Measurements from ENCODE around the gene CA6. TPM values are rescaled to one million over a fixed set of nuclear protein-coding genes. Genes with fewer than 3 reads are reported as not detected.
"Not testable (repeated sequence)": the region's sequence is repeated elsewhere in the genome, so short reads cannot be mapped to it uniquely, and the experiment has no call there.

CA6 gene
- total RNA-seq, 2 experiments from 2014 or later, result not detected

GRCh38 chr1:8963963-8964362, 18.3 kb downstream of the CA6 start:
- Histone ChIP-seq H3K4me3 (ENCODE audit: low read depth, low read length, poor library complexity, severe bottlenecking) (no peak overlapping the region), H3K4me2 (ENCODE audit: low read length) (no peak overlapping the region), H3K9me3 (ENCODE audit: low read length) (no peaks in the 10 kb centered on the region), H4K20me1 (ENCODE audit: insufficient read depth, low read length) (no peaks in the 10 kb centered on the region), H3K4me1 (ENCODE audit: insufficient read depth, low read length, poor library complexity, severe bottlenecking) (peaks cover 12% of the 10 kb centered on the region), H3K79me2 (ENCODE audit: insufficient read depth, low read depth, low read length) (no peaks in the 10 kb centered on the region), H3K27ac (ENCODE audit: low read depth, low read length, poor library complexity, severe bottlenecking) (no peak overlapping the region), H3K36me3 (ENCODE audit: insufficient read depth, low read length) (no peaks in the 10 kb centered on the region), H2AFZ (ENCODE audit: low read length) (no peak overlapping the region), H3K9me2 (ENCODE audit: insufficient read depth, low read length) (no peaks in the 10 kb centered on the region)
- intact Hi-C loops (cut with micrococcal nuclease; ENCODE audit: unreplicated experiment), result loop anchor here (1.0 kb wide), 2 partner anchors 24 to 41 kb away; no protein-coding TSS in a partner anchor
- DNase-seq (ENCODE audit: low spot score), result no peak
- no TSS peak for BruUV-seq (replicated peaks)
- TF ChIP-seq EZH2phosphoT487 (IDR thresholded peaks at IDR 0.05; ENCODE audit: borderline replicate concordance, low read depth, low read length) (no peak), CTCF (conservative IDR thresholded peaks at IDR 0.05; ENCODE audit: low read length) (no peak)
- ChIA-PET CTCF (ENCODE audit: unreplicated experiment) (interaction anchor here (1.4 to 1.5 kb wide), 2 partner anchors 25 to 41 kb away, joined by 8 read pairs; no protein-coding TSS in a partner anchor), POLR2A (no interaction called here)

GRCh38 chr1:8965121-8965820, 19.6 kb downstream of the CA6 start:
- CTCF ChIA-PET (ENCODE audit: unreplicated experiment), result no interaction called here
- Histone ChIP-seq H3K27ac (ENCODE audit: low read depth, low read length, poor library complexity, severe bottlenecking) (no peak overlapping the region), H3K9me3 (ENCODE audit: low read length) (no peaks in the 10 kb centered on the region), H3K4me1 (ENCODE audit: insufficient read depth, low read length, poor library complexity, severe bottlenecking) (peaks cover 12% of the 10 kb centered on the region), H2AFZ (ENCODE audit: low read length) (no peak overlapping the region), H3K4me3 (ENCODE audit: low read depth, low read length, poor library complexity, severe bottlenecking) (no peak overlapping the region), H3K36me3 (ENCODE audit: insufficient read depth, low read length) (no peaks in the 10 kb centered on the region), H3K79me2 (ENCODE audit: insufficient read depth, low read depth, low read length) (no peaks in the 10 kb centered on the region), H3K9me2 (ENCODE audit: insufficient read depth, low read length) (no peaks in the 10 kb centered on the region), H3K4me2 (ENCODE audit: low read length) (no peak overlapping the region), H4K20me1 (ENCODE audit: insufficient read depth, low read length) (no peaks in the 10 kb centered on the region)
- DNase-seq (ENCODE audit: low spot score), result no peak
- no TSS peak for BruUV-seq (replicated peaks)
- POLR2A ChIA-PET, result no interaction called here
- intact Hi-C loops (cut with micrococcal nuclease; ENCODE audit: unreplicated experiment), result no loop called here
- TF ChIP-seq CTCF (conservative IDR thresholded peaks at IDR 0.05; ENCODE audit: low read length) (no peak), EZH2phosphoT487 (IDR thresholded peaks at IDR 0.05; ENCODE audit: borderline replicate concordance, low read depth, low read length) (no peak)

GRCh38 chr1:8966606-8967005, 20.9 kb downstream of the CA6 start:
- H3K36me3 ChIP-seq (ENCODE audit: insufficient read depth, low read length), result no peaks in the 10 kb centered on the region
- H3K9me2 ChIP-seq (ENCODE audit: insufficient read depth, low read length), result no peaks in the 10 kb centered on the region
- intact Hi-C loops (cut with micrococcal nuclease; ENCODE audit: unreplicated experiment), result no loop called here
- no peak overlapping the region for H3K4me2 ChIP-seq (ENCODE audit: low read length)
- no TSS peak for BruUV-seq (replicated peaks)
- H4K20me1 ChIP-seq (ENCODE audit: insufficient read depth, low read length), result no peaks in the 10 kb centered on the region
- CTCF ChIA-PET (ENCODE audit: unreplicated experiment), result interaction anchor here (0.6 kb wide), 1 partner anchor 20 kb away, joined by 3 read pairs; no protein-coding TSS in a partner anchor
- H3K27ac ChIP-seq (ENCODE audit: low read depth, low read length, poor library complexity, severe bottlenecking), result no peak overlapping the region
- TF ChIP-seq EZH2phosphoT487 (IDR thresholded peaks at IDR 0.05; ENCODE audit: borderline replicate concordance, low read depth, low read length) (no peak), CTCF (conservative IDR thresholded peaks at IDR 0.05; ENCODE audit: low read length) (no peak)
- H3K9me3 ChIP-seq (ENCODE audit: low read length), result no peaks in the 10 kb centered on the region
- no peak for DNase-seq (ENCODE audit: low spot score)
- no peaks in the 10 kb centered on the region for H3K79me2 ChIP-seq (ENCODE audit: insufficient read depth, low read depth, low read length)
- peaks cover 19% of the 10 kb centered on the region for H3K4me1 ChIP-seq (ENCODE audit: insufficient read depth, low read length, poor library complexity, severe bottlenecking)
- no peak overlapping the region for H2AFZ ChIP-seq (ENCODE audit: low read length)
- POLR2A ChIA-PET, result no interaction called here
- H3K4me3 ChIP-seq (ENCODE audit: low read depth, low read length, poor library complexity, severe bottlenecking), result no peak overlapping the region

GRCh38 chr1:8968902-8969301, 23.2 kb downstream of the CA6 start:
- H3K9me2 ChIP-seq (ENCODE audit: insufficient read depth, low read length); H3K4me1 ChIP-seq (ENCODE audit: insufficient read depth, low read length, poor library complexity, severe bottlenecking); CTCF ChIA-PET (ENCODE audit: unreplicated experiment); H3K4me2 ChIP-seq (ENCODE audit: low read length); H3K27ac ChIP-seq (ENCODE audit: low read depth, low read length, poor library complexity, severe bottlenecking); H3K9me3 ChIP-seq (ENCODE audit: low read length); H4K20me1 ChIP-seq (ENCODE audit: insufficient read depth, low read length); H3K36me3 ChIP-seq (ENCODE audit: insufficient read depth, low read length); POLR2A ChIA-PET; H2AFZ ChIP-seq (ENCODE audit: low read length); DNase-seq (ENCODE audit: low spot score); H3K79me2 ChIP-seq (ENCODE audit: insufficient read depth, low read depth, low read length); H3K4me3 ChIP-seq (ENCODE audit: low read depth, low read length, poor library complexity, severe bottlenecking); intact Hi-C loops (cut with micrococcal nuclease; ENCODE audit: unreplicated experiment); BruUV-seq (replicated peaks): not testable (repeated sequence)
